ENCODE results near the gene MIOX. TPM values are rescaled to one million over a fixed set of nuclear protein-coding genes. Genes with fewer than 3 reads are reported as not detected.

MIOX gene
- total RNA-seq, 1 donor from 2014 or later = not detected

DNA sequence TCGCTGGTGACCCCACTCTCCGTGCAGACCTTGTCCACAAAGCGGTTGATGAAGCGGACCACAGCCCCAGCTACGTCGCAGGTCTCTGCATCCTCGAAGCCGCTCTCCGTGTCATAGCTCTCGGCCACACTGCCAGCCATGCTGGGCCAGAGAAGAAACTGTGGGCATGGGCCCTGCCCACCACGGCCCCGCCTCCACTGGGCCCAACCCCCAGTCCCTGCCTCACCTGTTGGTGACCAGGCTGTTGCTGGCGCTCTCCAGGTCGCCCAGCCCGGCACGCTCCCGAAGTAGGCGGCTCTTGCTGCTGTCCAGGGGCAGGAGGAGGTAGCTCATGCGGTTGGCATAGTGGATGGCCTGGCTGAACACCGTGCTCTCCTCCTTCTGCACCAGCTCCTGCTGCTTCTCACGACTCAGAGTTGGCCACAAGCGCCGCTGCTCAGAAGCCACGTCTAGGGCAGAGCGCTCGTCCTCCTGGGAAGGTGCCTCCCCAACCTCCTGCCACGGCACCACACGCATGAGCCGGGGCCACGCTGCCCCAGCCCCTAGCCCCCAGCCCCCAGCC, 24.6 kb upstream of the MIOX start:
- no peak for ATAC-seq
- intact Hi-C loops (cut with DNase I) = no loop called here
- no peak for DNase-seq

DNA sequence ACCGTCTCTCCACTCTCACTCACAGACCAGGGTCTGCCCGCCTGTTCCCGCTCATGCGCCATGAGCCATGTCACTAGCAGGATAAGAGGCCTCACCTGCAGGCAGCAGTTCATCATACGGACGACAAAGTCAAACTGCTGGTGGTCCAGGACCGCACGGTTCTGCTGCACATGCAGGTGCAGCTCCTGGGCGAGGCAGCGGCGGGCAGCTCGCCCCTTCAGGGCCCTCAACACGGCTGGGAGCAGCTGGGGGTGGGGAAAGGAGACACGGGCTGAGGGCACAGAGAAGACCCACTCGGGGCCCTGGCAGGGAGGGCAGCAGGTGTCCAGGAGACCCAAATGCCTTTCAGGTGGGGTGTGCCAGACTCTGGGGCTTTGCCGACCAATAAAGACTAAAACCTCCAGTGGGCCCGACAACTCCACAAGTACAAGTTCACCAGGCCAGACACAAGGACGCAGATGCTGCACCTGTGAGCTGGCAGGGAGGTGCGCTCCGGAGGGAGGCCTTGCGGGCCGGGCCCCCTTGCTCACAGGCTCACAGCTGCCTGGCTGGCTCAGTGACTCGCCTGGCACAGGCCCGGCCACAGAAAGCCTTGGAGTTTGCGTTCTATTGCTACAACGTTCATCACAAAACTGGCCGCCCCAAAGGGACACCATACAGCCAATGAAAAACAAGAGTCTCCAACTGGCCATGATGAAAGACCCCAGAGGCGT, 23.3 kb upstream of the MIOX start:
- Histone ChIP-seq H3K4me3 (no peak overlapping the region), H3K27me3 (ENCODE audit: low read depth) (no peaks in the 10 kb centered on the region), H3K4me1 (peaks cover 9% of the 10 kb centered on the region), H3K27ac (no peak overlapping the region), H3K9me3 (no peaks in the 10 kb centered on the region), H3K36me3 (peaks cover 100% of the 10 kb centered on the region)
- ATAC-seq (no peak), DNase-seq (no peak)
- intact Hi-C loops (cut with DNase I) = no loop called here
- TF ChIP-seq, protein P1, sequence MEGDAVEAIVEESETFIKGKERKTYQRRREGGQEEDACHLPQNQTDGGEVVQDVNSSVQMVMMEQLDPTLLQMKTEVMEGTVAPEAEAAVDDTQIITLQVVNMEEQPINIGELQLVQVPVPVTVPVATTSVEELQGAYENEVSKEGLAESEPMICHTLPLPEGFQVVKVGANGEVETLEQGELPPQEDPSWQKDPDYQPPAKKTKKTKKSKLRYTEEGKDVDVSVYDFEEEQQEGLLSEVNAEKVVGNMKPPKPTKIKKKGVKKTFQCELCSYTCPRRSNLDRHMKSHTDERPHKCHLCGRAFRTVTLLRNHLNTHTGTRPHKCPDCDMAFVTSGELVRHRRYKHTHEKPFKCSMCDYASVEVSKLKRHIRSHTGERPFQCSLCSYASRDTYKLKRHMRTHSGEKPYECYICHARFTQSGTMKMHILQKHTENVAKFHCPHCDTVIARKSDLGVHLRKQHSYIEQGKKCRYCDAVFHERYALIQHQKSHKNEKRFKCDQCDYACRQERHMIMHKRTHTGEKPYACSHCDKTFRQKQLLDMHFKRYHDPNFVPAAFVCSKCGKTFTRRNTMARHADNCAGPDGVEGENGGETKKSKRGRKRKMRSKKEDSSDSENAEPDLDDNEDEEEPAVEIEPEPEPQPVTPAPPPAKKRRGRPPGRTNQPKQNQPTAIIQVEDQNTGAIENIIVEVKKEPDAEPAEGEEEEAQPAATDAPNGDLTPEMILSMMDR (IDR thresholded peaks at IDR 0.05) = no peak

More for the DNA sequence above, 24.6 kb upstream of the MIOX start:
- Histone ChIP-seq H3K9me3 (no peaks in the 10 kb centered on the region), H3K27ac (no peak overlapping the region), H3K4me1 (peaks cover 9% of the 10 kb centered on the region), H3K4me3 (no peak overlapping the region), H3K27me3 (ENCODE audit: low read depth) (no peaks in the 10 kb centered on the region), H3K36me3 (peaks cover 100% of the 10 kb centered on the region)
- TF ChIP-seq, protein P1 (IDR thresholded peaks at IDR 0.05) = no peak

DNA sequence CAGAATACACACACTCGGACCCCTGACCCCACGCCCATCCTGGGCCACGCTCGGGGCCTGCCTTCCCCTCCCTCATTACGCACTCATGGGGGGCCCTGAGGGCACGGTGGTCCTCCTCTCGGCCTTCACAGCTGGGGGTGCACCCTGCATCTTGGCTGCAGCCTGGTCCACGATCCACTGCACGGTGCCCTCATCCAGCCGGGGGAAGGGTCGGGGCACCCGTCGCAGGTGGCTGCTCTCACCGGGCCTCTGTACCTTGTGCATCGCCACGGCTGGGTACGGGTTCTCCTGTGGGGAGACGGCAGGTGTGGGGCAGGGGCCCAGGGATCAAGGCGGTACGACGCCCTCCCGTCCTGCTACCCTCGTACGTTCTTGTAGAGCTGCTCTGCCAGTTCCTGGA, 22.2 kb upstream of the MIOX start:
- Histone ChIP-seq H3K4me3 (no peak overlapping the region), H3K9me3 (no peaks in the 10 kb centered on the region), H3K4me1 (peaks cover 16% of the 10 kb centered on the region), H3K27ac (no peak overlapping the region), H3K36me3 (peaks cover 89% of the 10 kb centered on the region), H3K27me3 (ENCODE audit: low read depth) (no peaks in the 10 kb centered on the region)
- no peak for DNase-seq
- ATAC-seq = no peak
- intact Hi-C loops (cut with DNase I) = no loop called here
- TF ChIP-seq, protein P1 (IDR thresholded peaks at IDR 0.05) = no peak

DNA sequence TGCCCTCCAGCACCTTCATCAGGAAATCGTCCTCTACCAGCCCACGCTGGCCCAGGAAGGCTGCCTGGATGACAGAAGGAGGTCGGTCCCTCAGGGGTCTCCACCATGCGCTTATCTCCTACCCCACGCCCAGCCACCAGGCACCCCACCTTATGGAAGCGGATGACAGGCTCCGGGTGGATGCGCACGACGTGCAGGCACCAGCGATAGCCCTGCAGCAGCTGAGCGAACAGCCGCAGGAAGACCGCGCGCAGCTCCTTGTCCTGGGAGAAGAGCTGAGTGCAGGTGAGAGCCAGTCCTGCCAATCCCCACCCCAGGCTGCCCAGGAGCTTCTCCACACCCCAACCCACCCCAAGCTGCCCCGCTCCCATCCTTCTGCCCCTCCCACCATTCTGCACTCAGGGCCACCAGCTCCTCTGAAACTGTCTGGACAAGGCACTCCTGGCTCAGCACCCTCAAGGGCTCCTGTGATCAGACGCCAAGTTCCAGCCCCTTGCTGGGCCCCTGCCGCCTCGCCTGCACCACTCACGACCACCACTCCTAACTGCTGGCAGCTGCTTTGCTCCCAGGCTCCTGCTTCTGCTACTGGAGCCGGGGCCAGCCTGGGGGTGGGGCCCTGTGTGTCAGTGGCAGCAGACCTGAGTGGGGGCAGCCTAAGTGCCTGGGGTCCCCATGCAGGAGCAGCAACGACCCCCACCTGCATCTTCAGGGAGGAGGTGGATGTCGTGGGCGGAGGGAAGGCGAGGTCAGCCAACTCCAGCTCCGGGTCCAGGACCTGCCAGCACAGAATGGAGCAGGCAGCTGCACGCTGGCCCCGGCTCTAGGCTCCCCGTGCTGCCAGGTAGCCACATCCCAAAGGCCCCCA, 21.4 kb upstream of the MIOX start:
- ATAC-seq (no peak), DNase-seq (no peak)
- intact Hi-C loops (cut with DNase I) = no loop called here
- Histone ChIP-seq H3K36me3 (peaks cover 80% of the 10 kb centered on the region), H3K27ac (no peak overlapping the region), H3K4me3 (no peak overlapping the region), H3K9me3 (no peaks in the 10 kb centered on the region), H3K4me1 (peaks cover 23% of the 10 kb centered on the region), H3K27me3 (ENCODE audit: low read depth) (no peaks in the 10 kb centered on the region)
- TF ChIP-seq, protein P1 (IDR thresholded peaks at IDR 0.05) = no peak

DNA sequence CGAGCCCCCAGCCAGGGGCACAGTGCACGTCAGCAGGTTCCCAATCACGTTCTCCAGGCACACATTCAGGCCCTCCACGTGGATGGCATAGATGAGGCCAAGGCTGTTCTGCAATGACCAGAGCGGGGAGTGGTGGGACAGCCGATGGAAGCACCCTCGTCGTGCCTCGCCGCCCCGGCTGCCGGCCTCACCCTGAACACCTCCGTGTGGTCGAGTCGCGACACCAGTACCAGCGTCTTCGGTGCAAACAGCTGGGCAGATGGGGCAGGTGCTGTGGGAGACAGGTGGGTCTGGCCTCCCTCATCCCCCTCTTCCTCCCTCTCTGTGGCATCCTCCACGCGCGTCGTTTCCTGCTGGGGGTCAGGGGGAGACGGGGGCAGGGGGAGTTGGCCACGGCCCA, 19.3 kb upstream of the MIOX start:
- Histone ChIP-seq H3K9me3 (no peaks in the 10 kb centered on the region), H3K36me3 (peaks cover 60% of the 10 kb centered on the region), H3K27me3 (ENCODE audit: low read depth) (no peaks in the 10 kb centered on the region), H3K4me3 (no peak overlapping the region), H3K4me1 (peaks cover 36% of the 10 kb centered on the region), H3K27ac (no peak overlapping the region)
- ATAC-seq (no peak), DNase-seq (no peak)
- TF ChIP-seq, protein P1 (IDR thresholded peaks at IDR 0.05) = no peak
- intact Hi-C loops (cut with DNase I) = no loop called here

Measured in lower lobe of right lung (tissue), 2 donors.